Measurements from ENCODE around the gene ACTL6B.

The ACTL6B gene

DNA sequence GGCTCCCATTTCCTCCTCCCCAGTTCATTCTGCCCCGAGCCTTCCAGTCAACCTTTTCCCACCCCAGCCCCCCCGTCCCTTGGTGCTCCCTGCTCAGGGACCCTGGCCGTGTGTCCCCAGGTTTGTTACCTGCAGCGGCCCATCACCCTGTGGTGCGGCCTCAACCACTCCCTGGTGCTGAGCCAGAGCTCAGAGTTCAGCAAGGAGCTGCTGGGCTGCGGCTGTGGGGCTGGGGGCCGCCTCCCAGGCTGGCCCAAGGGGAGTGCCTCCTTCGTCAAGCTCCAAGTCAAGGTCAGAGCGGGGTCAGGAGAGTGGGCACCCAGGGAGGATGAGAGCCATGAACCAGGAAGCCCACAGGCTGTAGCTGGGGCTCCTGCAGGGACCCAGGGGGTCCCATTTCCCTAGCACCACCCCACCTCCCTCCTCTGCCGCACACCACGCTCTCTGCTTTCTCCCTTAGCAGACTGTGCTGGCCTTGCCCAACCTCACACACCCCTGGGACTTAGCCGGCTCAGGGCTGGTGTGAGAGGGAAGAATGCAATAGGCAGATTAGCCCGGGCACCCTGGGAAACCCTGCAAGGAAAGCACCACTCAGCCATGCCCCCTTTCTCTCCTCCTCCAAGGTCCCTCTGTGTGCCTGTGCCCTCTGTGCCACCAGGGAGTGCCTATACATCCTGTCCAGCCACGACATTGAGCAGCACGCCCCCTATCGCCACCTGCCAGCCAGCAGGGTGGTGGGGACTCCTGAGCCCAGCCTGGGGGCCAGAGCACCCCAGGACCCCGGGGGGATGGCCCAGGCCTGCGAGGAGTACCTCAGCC is 56.1 kb downstream of the ACTL6B start:
- DNase-seq = no peak

DNA sequence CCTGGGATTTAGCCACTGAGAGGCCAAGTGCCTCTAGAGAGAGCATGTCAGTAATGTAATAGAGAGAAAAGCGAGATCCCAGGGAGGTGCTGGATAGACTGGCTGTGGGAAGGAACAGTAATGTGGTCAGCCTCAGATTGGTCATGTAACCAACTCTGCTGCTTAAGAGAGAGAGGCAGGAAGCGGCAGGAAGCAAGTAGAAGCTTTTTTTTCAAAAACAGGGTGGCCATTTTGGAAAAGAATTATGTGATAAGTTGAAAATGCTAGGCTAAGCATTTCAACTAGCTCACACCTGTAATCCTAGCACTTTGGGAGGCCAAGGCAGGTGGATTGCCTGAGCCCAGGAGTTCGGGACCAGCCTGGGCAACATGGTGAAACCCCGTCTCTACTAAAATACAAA is 57.8 kb downstream of the ACTL6B start:
- no peak for DNase-seq

DNA sequence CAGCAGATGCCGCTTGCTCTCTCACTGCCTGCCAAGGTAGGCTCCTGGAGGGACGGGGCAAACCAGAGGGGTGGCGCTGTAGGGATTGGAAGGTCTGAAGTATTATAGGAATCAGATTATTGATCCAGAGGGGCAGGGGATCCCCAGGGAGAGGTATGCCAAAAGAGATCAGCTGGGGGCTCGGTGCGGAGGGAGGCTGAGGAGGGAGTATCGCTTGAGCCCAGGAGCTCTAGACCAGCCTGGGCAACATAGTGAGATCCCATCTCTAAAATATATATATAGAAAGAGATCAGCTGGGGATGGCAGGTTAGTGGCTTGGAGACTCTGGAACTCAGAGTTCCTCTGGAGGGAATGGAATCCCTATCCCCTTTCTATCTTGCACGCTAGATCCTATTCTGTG is 61.1 kb downstream of the ACTL6B start:
- no peak for DNase-seq
